Stimulated activated CD8-positive, alpha-beta memory T cell treated with anti-CD3 and anti-CD28 coated beads, Interleukin-4, amount 100 ng/mL, for 24 hours (primary cell): ENCODE results near the gene MRC2.

Experiments used
- DNase-seq: peaks from one replicate; pipeline ENCODE4 v3.0.0-alpha.2; 2020; ENCODE audit warnings: low read depth

The MRC2 gene

GRCh38 chr17:62614142-62614541 lies 13.3 kb upstream of the MRC2 start:
- no peak for DNase-seq

- DNase-seq: no peak
Observed at GRCh38 chr17:62615503-62615902, 12.0 kb upstream of the MRC2 start.

GRCh38 chr17:62616993-62617893 lies 10.2 kb upstream of the MRC2 start:
- no peak for DNase-seq

- DNase-seq: no peak
Observed at GRCh38 chr17:62617894-62618472, 9.5 kb upstream of the MRC2 start.

- DNase-seq: no peak
Observed at GRCh38 chr17:62618647-62619416, 8.6 kb upstream of the MRC2 start.

- DNase-seq: no peak
Observed at GRCh38 chr17:62619417-62620155, 7.9 kb upstream of the MRC2 start.

- no peak for DNase-seq
Observed at GRCh38 chr17:62621223-62621622, 6.2 kb upstream of the MRC2 start.

GRCh38 chr17:62625184-62625869 lies 2.1 kb upstream of the MRC2 start:
- no peak for DNase-seq

- no peak for DNase-seq
Observed at GRCh38 chr17:62625870-62626200, 1.6 kb upstream of the MRC2 start.

- no peak for DNase-seq
Observed at GRCh38 chr17:62626719-62627218, 701 bp upstream of the MRC2 start.

- peak; percentile 38 for DNase-seq
Observed at GRCh38 chr17:62627904-62628633, 599 bp downstream of the MRC2 start.

GRCh38 chr17:62628831-62629555 lies 1.5 kb downstream of the MRC2 start:
- DNase-seq: no peak

GRCh38 chr17:62629556-62630364 lies 2.3 kb downstream of the MRC2 start:
- no peak for DNase-seq

- no peak for DNase-seq
Observed at GRCh38 chr17:62630365-62631085, 3.1 kb downstream of the MRC2 start.

GRCh38 chr17:62631086-62631935 lies 3.8 kb downstream of the MRC2 start:
- no peak for DNase-seq

GRCh38 chr17:62631936-62632924 lies 4.8 kb downstream of the MRC2 start:
- no peak for DNase-seq
